GM23338 (cell line): ENCODE measurements around the gene TNS1.

ENCODE experiments used
- EZH2 ChIP-seq: fragments of 200-600 bp; sonication (generic); IDR thresholded peaks from one replicate; pipeline ENCODE4 v1.8.0; 2017; ENCODE audit warnings: antibody characterized with exemption, mild to moderate bottlenecking, low read depth; ENCODE audit not compliant: unreplicated experiment
- EZH2phosphoT487 ChIP-seq: fragments of 200-600 bp; sonication (generic); IDR thresholded peaks from one replicate; pipeline ENCODE4 v1.8.1; 2018; ENCODE audit warnings: antibody characterized with exemption; ENCODE audit not compliant: unreplicated experiment
- NANOG ChIP-seq: IDR thresholded peaks from 2 replicates; pipeline ENCODE4 v1.6.1; 2016; ENCODE audit warnings: antibody characterized with exemption, borderline replicate concordance
- POLR2AphosphoS5 ChIP-seq: IDR thresholded peaks from 2 replicates; pipeline ENCODE4 v1.6.1; 2016; ENCODE audit warnings: antibody characterized with exemption, low read depth
- STAT1 ChIP-seq: IDR thresholded peaks from one replicate; pipeline ENCODE4 v1.6.1; 2016; ENCODE audit warnings: antibody characterized with exemption; ENCODE audit not compliant: unreplicated experiment
- ZNF114 ChIP-seq: fragments of 250-450 bp; sonication (Bioruptor Pico); IDR thresholded peaks from 2 replicates; pipeline ENCODE4 v1.5.0; 2020; ENCODE audit warnings: mild to moderate bottlenecking, moderate library complexity
- ZNF331 ChIP-seq: fragments of 250-450 bp; sonication (Bioruptor Pico); IDR thresholded peaks from 2 replicates; pipeline ENCODE4 v1.5.0; 2020; ENCODE audit warnings: low read depth, mild to moderate bottlenecking, moderate library complexity
- TF ChIP-seq, protein P1 (sequence below), 2 experiments: fragments of 200-600 bp in 1 of 2; sonication (generic) in 1 of 2; conservative IDR thresholded peaks; 2 replicates each; pipeline versions ENCODE4 v1.5.1 to v1.6.1; 2016 to 2017; ENCODE audit warnings: antibody characterized with exemption in 2 of 2, low read depth in 2 of 2, mild to moderate bottlenecking in 2 of 2, moderate library complexity in 1 of 2
- TF ChIP-seq, protein P2 (sequence below): IDR thresholded peaks from one replicate; pipeline ENCODE4 v1.6.1; 2018; ENCODE audit warnings: antibody characterized with exemption; ENCODE audit not compliant: unreplicated experiment
- TF ChIP-seq, protein P3 (sequence below): fragments of 250-450 bp; sonication (Bioruptor Pico); IDR thresholded peaks from 2 replicates; pipeline ENCODE4 v1.5.0; 2020; ENCODE audit warnings: mild to moderate bottlenecking, moderate library complexity

DNA sequence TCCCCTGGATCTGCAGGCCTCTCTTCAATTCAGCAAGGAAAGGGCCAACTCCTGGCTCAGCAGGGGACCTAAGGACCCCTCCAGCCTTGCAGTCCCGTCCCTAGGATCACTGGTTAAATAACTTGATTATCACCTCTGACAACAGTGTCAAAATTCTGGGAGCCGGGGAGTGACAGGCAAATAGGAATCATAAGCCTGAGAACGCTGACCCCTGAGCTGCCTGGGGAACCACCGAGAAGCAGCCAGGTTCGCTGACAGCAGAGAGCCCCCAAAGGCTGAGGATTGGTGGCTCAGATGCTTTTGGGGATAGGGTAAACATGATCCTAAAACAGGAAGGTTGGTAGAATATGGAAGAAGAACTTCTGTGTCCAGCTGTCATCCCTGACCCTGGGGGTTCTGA is 17.5 kb upstream of the TNS1 start:
- TF ChIP-seq, protein P1, sequence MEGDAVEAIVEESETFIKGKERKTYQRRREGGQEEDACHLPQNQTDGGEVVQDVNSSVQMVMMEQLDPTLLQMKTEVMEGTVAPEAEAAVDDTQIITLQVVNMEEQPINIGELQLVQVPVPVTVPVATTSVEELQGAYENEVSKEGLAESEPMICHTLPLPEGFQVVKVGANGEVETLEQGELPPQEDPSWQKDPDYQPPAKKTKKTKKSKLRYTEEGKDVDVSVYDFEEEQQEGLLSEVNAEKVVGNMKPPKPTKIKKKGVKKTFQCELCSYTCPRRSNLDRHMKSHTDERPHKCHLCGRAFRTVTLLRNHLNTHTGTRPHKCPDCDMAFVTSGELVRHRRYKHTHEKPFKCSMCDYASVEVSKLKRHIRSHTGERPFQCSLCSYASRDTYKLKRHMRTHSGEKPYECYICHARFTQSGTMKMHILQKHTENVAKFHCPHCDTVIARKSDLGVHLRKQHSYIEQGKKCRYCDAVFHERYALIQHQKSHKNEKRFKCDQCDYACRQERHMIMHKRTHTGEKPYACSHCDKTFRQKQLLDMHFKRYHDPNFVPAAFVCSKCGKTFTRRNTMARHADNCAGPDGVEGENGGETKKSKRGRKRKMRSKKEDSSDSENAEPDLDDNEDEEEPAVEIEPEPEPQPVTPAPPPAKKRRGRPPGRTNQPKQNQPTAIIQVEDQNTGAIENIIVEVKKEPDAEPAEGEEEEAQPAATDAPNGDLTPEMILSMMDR (conservative IDR thresholded peaks at IDR 0.05; ENCODE audit: low read depth in 2 of 2), result no peak
- TF ChIP-seq EZH2phosphoT487 (no peak), POLR2AphosphoS5 (no peak), NANOG (no peak), EZH2 (no peak), ZNF114 (CRISPR knock-in tag) (no peak), ZNF331 (CRISPR knock-in tag) (no peak), STAT1 (no peak)
- TF ChIP-seq, protein P2, sequence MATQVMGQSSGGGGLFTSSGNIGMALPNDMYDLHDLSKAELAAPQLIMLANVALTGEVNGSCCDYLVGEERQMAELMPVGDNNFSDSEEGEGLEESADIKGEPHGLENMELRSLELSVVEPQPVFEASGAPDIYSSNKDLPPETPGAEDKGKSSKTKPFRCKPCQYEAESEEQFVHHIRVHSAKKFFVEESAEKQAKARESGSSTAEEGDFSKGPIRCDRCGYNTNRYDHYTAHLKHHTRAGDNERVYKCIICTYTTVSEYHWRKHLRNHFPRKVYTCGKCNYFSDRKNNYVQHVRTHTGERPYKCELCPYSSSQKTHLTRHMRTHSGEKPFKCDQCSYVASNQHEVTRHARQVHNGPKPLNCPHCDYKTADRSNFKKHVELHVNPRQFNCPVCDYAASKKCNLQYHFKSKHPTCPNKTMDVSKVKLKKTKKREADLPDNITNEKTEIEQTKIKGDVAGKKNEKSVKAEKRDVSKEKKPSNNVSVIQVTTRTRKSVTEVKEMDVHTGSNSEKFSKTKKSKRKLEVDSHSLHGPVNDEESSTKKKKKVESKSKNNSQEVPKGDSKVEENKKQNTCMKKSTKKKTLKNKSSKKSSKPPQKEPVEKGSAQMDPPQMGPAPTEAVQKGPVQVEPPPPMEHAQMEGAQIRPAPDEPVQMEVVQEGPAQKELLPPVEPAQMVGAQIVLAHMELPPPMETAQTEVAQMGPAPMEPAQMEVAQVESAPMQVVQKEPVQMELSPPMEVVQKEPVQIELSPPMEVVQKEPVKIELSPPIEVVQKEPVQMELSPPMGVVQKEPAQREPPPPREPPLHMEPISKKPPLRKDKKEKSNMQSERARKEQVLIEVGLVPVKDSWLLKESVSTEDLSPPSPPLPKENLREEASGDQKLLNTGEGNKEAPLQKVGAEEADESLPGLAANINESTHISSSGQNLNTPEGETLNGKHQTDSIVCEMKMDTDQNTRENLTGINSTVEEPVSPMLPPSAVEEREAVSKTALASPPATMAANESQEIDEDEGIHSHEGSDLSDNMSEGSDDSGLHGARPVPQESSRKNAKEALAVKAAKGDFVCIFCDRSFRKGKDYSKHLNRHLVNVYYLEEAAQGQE, result no peak
- TF ChIP-seq, protein P3, sequence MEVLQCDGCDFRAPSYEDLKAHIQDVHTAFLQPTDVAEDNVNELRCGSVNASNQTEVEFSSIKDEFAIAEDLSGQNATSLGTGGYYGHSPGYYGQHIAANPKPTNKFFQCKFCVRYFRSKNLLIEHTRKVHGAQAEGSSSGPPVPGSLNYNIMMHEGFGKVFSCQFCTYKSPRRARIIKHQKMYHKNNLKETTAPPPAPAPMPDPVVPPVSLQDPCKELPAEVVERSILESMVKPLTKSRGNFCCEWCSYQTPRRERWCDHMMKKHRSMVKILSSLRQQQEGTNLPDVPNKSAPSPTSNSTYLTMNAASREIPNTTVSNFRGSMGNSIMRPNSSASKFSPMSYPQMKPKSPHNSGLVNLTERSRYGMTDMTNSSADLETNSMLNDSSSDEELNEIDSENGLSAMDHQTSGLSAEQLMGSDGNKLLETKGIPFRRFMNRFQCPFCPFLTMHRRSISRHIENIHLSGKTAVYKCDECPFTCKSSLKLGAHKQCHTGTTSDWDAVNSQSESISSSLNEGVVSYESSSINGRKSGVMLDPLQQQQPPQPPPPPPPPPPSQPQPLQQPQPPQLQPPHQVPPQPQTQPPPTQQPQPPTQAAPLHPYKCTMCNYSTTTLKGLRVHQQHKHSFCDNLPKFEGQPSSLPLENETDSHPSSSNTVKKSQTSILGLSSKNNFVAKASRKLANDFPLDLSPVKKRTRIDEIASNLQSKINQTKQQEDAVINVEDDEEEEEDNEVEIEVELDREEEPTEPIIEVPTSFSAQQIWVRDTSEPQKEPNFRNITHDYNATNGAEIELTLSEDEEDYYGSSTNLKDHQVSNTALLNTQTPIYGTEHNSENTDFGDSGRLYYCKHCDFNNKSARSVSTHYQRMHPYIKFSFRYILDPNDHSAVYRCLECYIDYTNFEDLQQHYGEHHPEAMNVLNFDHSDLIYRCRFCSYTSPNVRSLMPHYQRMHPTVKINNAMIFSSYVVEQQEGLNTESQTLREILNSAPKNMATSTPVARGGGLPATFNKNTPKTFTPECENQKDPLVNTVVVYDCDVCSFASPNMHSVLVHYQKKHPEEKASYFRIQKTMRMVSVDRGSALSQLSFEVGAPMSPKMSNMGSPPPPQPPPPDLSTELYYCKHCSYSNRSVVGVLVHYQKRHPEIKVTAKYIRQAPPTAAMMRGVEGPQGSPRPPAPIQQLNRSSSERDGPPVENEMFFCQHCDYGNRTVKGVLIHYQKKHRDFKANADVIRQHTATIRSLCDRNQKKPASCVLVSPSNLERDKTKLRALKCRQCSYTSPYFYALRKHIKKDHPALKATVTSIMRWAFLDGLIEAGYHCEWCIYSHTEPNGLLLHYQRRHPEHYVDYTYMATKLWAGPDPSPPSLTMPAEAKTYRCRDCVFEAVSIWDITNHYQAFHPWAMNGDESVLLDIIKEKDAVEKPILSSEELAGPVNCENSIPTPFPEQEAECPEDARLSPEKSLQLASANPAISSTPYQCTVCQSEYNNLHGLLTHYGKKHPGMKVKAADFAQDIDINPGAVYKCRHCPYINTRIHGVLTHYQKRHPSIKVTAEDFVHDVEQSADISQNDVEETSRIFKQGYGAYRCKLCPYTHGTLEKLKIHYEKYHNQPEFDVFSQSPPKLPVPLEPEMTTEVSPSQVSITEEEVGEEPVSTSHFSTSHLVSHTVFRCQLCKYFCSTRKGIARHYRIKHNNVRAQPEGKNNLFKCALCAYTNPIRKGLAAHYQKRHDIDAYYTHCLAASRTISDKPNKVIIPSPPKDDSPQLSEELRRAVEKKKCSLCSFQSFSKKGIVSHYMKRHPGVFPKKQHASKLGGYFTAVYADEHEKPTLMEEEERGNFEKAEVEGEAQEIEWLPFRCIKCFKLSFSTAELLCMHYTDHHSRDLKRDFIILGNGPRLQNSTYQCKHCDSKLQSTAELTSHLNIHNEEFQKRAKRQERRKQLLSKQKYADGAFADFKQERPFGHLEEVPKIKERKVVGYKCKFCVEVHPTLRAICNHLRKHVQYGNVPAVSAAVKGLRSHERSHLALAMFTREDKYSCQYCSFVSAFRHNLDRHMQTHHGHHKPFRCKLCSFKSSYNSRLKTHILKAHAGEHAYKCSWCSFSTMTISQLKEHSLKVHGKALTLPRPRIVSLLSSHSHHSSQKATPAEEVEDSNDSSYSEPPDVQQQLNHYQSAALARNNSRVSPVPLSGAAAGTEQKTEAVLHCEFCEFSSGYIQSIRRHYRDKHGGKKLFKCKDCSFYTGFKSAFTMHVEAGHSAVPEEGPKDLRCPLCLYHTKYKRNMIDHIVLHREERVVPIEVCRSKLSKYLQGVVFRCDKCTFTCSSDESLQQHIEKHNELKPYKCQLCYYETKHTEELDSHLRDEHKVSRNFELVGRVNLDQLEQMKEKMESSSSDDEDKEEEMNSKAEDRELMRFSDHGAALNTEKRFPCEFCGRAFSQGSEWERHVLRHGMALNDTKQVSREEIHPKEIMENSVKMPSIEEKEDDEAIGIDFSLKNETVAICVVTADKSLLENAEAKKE (CRISPR knock-in tag), result no peak
